Vagina (tissue), 2 donors: ENCODE data around the gene CD180.

Source experiments
- POLR2A ChIP-seq, 2 donors: fragments of 450-650 bp; IDR thresholded peaks; one replicate each; pipeline ENCODE4 v1.6.1; 2017; ENCODE audit warnings: antibody characterized with exemption in 2 of 2, mild to moderate bottlenecking in 2 of 2, moderate library complexity in 2 of 2
- POLR2AphosphoS5 ChIP-seq, 2 donors: sonication (generic); formaldehyde crosslinking; IDR thresholded peaks; one replicate each; pipeline ENCODE4 v1.9.0; 2017; ENCODE audit warnings: antibody characterized with exemption in 2 of 2, mild to moderate bottlenecking in 2 of 2, low read depth in 1 of 2; ENCODE audit not compliant: insufficient read depth in 1 of 2
- TF ChIP-seq, protein P1 (sequence below), 3 experiments: fragments of 450-650 bp in 2 of 3; fragments of 200-600 bp in 1 of 3; sonication (generic) in 1 of 3; IDR thresholded peaks; one replicate each; pipeline ENCODE4 v1.5.1; 2017 to 2019; ENCODE audit warnings: antibody characterized with exemption in 3 of 3, mild to moderate bottlenecking in 2 of 3, moderate library complexity in 2 of 3

DNA sequence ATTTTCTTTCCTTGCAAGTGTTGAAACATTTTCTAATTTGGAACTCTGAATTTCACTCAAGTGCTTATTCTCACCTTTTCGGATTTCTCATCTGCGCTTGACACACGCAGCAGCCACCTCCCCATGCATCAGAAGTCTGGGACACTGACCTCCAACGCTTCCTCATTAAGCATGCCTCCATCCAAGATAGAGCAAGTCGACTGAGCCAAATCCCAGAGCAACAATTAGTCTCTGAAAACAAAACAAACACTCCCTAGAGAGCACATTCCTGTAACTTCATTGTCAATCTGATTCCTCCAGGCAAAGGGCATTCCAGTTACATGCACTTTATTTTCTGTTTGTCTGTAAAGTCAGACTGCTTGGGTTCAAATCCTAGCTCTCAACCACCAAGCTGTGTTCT is 5.7 kb downstream of the CD180 start:
- TF ChIP-seq POLR2A (IDR thresholded peaks at IDR 0.05) (no peak), POLR2AphosphoS5 (IDR thresholded peaks at IDR 0.05; ENCODE audit: insufficient read depth in 1 of 2, low read depth in 1 of 2) (no peak)
- TF ChIP-seq, protein P1, sequence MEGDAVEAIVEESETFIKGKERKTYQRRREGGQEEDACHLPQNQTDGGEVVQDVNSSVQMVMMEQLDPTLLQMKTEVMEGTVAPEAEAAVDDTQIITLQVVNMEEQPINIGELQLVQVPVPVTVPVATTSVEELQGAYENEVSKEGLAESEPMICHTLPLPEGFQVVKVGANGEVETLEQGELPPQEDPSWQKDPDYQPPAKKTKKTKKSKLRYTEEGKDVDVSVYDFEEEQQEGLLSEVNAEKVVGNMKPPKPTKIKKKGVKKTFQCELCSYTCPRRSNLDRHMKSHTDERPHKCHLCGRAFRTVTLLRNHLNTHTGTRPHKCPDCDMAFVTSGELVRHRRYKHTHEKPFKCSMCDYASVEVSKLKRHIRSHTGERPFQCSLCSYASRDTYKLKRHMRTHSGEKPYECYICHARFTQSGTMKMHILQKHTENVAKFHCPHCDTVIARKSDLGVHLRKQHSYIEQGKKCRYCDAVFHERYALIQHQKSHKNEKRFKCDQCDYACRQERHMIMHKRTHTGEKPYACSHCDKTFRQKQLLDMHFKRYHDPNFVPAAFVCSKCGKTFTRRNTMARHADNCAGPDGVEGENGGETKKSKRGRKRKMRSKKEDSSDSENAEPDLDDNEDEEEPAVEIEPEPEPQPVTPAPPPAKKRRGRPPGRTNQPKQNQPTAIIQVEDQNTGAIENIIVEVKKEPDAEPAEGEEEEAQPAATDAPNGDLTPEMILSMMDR (IDR thresholded peaks at IDR 0.05), result no peak
